ENCODE measurements around the gene DOCK3.

DOCK3 gene

GRCh38 chr3:50674349-50675178 is at the start of gene DOCK3:
Gene DOCK3 (plus strand): TSS chr3:50674927. CDS start chr3:50675264, 337 bp downstream.
- DNase-seq: peak; percentile 66

DNA sequence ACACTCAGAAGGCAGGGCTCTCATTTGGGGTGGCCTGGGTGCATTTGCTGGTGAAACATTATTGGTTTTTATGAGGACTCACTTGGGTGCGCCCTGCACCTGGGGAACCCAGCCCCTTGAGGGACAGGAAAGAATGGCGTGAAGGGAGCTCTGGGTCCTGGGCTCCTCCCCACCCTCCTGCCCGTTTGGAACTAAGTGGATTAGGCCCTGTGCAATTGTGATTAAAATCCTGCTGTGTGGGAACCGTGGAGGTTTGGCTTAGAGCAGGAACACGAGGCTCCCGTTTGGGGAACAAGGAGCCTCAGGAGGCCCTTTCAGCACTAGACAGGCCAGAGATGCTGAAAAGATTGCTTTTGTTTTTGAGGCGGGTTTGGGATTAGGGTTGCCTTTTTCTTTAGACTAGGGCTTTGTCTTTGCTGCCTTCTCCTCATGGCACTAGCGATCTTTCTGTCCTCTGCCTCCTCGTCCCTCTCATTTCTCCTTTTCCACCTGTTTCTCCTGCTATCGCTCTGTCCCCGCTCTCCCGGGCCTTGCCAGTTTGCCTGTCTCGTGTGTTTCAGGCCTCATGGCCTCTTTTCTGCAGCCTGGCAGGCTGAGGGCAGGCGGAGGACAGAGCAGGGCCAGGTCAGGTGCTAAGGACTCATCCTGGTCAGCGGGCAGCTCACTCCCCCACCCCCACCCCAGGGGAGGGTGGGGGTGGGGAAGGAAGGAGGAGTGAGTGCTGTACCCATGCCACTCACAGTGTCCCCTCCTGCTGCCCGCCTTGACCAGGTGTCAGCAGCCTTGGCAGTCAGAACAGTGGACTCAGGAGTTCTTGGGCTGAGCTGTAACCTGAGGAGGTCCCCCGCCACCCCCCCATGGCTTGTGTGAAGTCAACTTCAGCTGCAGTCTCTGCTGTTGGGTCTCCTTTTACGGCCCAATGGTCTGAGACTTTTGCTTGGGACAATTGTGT is 49.2 kb upstream of the DOCK3 start:
- DNase-seq: no peak

- no peak for DNase-seq
Observed at GRCh38 chr3:50626401-50626800, 48.3 kb upstream of the DOCK3 start.

GRCh38 chr3:50627407-50628051 is 47.2 kb upstream of the DOCK3 start:
- DNase-seq: no peak

GRCh38 chr3:50628601-50629000 is 46.1 kb upstream of the DOCK3 start:
- no peak for DNase-seq

DNA sequence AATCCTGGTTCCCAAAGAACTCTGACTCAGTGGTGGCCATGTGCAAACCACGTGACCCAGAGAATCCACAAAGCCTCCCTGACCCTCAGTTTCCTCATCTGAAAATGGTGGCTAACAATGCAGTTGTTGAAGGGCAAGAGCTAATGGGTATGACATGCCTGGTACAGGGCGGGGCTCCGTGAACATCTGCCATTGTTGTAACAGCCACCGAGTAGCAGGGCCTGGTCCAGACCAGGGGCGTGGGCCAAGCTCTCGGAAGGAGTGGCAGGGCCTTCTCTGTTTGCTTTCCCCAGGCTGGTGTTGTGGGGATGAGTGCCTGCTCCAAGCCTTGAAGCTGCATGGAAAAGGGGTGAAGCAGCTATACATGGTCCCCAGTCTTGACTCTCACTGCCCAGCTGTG is 44.3 kb upstream of the DOCK3 start:
- no peak for DNase-seq

GRCh38 chr3:50630877-50631276 is 43.9 kb upstream of the DOCK3 start:
- DNase-seq: no peak

GRCh38 chr3:50632450-50632849 is 42.3 kb upstream of the DOCK3 start:
- no peak for DNase-seq

- DNase-seq: no peak
Observed at GRCh38 chr3:50633230-50633790, 41.4 kb upstream of the DOCK3 start.

DNA sequence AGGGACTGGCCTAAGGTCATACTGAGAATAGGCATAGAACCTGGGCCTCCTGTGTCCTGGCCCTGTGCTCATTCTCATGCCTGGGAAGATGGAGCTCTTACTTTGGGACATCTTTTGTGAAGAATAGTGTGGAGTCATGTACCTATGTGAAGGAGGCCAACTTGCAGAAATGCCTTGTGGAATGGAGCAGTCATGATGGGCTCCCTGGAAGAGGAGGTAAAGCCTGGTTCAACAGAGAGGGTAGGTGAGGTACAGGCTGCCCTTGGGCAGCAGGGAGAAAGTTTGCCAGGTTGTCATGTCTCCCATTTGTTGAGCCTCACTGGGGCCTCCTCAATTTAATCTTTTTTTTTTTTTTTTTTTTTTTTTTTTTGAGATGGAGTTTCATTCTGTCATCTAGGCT is 39.7 kb upstream of the DOCK3 start:
- DNase-seq: no peak

GRCh38 chr3:50637011-50637410 is 37.7 kb upstream of the DOCK3 start:
- DNase-seq: no peak

DNA sequence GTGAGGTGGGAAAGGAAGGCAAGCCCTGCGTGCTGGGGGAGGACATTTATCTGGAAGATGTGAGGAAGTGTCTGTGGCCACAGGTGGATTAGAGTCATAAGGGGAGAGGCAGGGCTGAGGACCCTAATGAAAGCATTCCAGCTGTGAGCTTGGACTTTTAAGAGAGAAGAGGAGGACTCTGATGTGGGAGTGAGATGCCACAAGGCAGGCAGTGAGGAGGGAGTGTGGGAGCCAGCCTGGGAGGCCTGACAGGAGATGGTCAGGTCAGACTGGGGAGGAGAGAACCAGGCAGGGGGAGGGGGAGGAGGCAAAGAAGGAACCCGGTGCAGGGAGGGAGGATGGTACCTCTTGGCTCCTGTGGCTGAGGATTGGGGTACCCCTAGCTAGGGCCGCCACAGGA is 36.8 kb upstream of the DOCK3 start:
- no peak for DNase-seq

GRCh38 chr3:50639055-50639494 is 35.7 kb upstream of the DOCK3 start:
- DNase-seq: no peak

- DNase-seq: no peak
Observed at GRCh38 chr3:50642382-50642781, 32.3 kb upstream of the DOCK3 start.

DNA sequence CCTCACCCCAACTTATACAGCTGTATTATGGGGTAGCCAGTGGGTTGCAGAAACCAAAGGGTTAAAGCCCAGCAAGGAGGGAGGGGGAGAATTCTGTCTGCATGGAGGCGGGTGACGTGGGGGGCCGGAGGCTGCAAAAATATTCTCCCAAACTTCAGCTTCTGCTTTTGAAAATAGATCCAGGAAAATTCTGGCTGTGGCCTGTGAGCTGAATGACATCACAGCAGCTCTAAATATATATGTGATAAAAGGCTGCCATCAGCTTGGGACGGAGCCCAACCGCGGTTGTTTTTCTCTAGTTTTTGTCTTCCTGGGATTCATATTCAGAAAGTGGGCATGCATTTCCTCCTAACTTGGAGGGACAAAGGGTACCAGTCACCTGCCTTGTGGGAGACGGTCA is 30.2 kb upstream of the DOCK3 start:
- DNase-seq: no peak

GRCh38 chr3:50645378-50645777 is 29.3 kb upstream of the DOCK3 start:
- no peak for DNase-seq

DNA sequence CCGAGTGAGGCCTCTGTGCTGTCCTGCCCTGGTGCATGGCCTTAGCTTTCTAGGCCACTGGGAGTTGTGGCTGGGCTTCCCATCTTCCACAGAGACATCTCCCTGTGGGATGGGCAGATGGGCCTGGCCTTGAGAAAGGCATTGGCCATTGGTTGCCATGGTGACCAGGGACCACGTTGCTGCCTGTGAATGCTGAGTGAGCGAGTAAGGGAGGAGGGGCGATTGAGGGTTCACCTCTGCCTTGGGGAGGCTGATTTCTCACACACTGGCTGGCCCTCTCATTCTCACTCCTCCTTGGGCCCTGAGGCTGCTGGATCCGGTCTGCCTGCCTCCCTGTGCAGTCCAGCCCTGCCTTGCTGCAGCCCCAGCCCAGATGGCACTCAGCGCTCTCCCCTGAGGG is 26.4 kb upstream of the DOCK3 start:
- DNase-seq: no peak

GRCh38 chr3:50648944-50649343 is 25.8 kb upstream of the DOCK3 start:
- no peak for DNase-seq

GRCh38 chr3:50649451-50649931 is 25.2 kb upstream of the DOCK3 start:
- DNase-seq: no peak

GRCh38 chr3:50650018-50650417 is 24.7 kb upstream of the DOCK3 start:
- DNase-seq: no peak

DNA sequence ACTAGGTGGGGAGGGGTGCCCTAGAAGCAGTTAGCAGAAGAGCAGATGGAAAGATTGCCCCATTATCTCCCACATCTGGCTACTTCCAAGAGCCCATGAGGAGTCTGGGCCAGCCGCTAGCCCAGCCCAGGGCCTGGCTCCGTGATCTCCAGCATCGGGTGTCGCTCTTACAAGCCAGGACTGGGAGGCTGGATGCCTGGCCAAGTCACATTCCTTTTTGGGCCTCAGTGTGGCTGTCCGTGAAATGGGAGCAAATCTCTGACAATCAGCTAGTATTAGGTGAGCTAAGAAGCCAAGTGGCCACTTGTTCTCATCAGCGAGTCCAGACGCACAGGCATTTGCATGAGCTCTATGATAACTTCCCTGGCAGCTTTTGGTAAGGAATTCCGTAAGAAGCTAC is 23.3 kb upstream of the DOCK3 start:
- DNase-seq: no peak

GRCh38 chr3:50651920-50652529 is 22.7 kb upstream of the DOCK3 start:
- no peak for DNase-seq

Data from stimulated activated CD4-positive, alpha-beta T cell treated with anti-CD3 and anti-CD28 coated beads, Interleukin-4, amount 100 ng/mL, for 1 hour (primary cell).